Osteoblast (primary cell): Measurements from ENCODE around the gene CLCN3. TPM values are rescaled to one million over a fixed set of nuclear protein-coding genes. Genes with fewer than 3 reads are reported as not detected.

Experiments
- DNase-seq: peaks from one replicate; pipeline ENCODE4 v3.0.0; 2011; ENCODE audit warnings: low spot score, mixed read lengths; ENCODE audit not compliant: insufficient read length; ENCODE audit errors: missing footprints
- H2AFZ ChIP-seq: 2 replicates; pipeline ENCODE4 v1.6.0; 2011; ENCODE audit warnings: mild to moderate bottlenecking, low read length
- H3K27ac ChIP-seq: 2 replicates; pipeline ENCODE4 v1.5.1; 2011; ENCODE audit warnings: mild to moderate bottlenecking, low read depth, low read length, moderate library complexity
- H3K27me3 ChIP-seq: 2 replicates; pipeline ENCODE4 v1.6.0; 2012; ENCODE audit warnings: mild to moderate bottlenecking, control low read depth, inconsistent platforms, low read length, moderate library complexity; ENCODE audit not compliant: insufficient read depth
- H3K36me3 ChIP-seq: 2 replicates; pipeline ENCODE4 v1.5.1; 2011; ENCODE audit warnings: mild to moderate bottlenecking, low read length, control low read depth, moderate library complexity; ENCODE audit not compliant: insufficient read depth
- H3K4me1 ChIP-seq: 2 replicates; pipeline ENCODE4 v1.5.1; 2011; ENCODE audit warnings: mild to moderate bottlenecking, low read length, control low read depth, moderate library complexity; ENCODE audit not compliant: insufficient read depth
- H3K4me2 ChIP-seq: 2 replicates; pipeline ENCODE4 v1.6.0; 2011; ENCODE audit warnings: mild to moderate bottlenecking, low read length; ENCODE audit not compliant: insufficient read depth
- H3K4me3 ChIP-seq: fragments of 200-600 bp; sonication (generic); 3 replicates; pipeline ENCODE4 v1.5.1; 2012; ENCODE audit warnings: mild to moderate bottlenecking, low read length, inconsistent platforms; ENCODE audit not compliant: insufficient read depth
- H3K79me2 ChIP-seq: 2 replicates; pipeline ENCODE4 v1.6.0; 2012; ENCODE audit warnings: mild to moderate bottlenecking, low read length, control low read depth, inconsistent platforms; ENCODE audit not compliant: insufficient read depth
- H3K9me3 ChIP-seq: 2 replicates; pipeline ENCODE4 v1.5.1; 2011; ENCODE audit warnings: low read depth, low read length, control low read depth
- H4K20me1 ChIP-seq: 2 replicates; pipeline ENCODE4 v1.6.0; 2012; ENCODE audit warnings: mild to moderate bottlenecking, low read length, control low read depth; ENCODE audit not compliant: insufficient read depth
- CTCF ChIP-seq: IDR thresholded peaks from 2 replicates; pipeline ENCODE4 v1.5.1; 2011; ENCODE audit warnings: mild to moderate bottlenecking, low read depth, low read length, moderate library complexity; ENCODE audit errors: extremely low read depth
- total RNA-seq: library from RNA; depleted of rRNA; stranded (reverse); fragments of >200 nt; gene quantifications from 2 replicates; pipeline ENCODE4 v1.2.3, GENCODE V29; 2012

The CLCN3 gene
- total RNA-seq, 1 donor: 32.2 TPM

GRCh38 chr4:169626331-169627282 lies 6.2 kb downstream of the CLCN3 start:
- Histone ChIP-seq H3K36me3 (no peaks in the 10 kb centered on the region), H2AFZ (no peak overlapping the region), H3K4me1 (peaks cover 10% of the 10 kb centered on the region), H4K20me1 (peaks cover 16% of the 10 kb centered on the region), H3K4me3 (no peak overlapping the region), H3K27ac (no peak overlapping the region), H3K4me2 (no peak overlapping the region), H3K79me2 (peaks cover 91% of the 10 kb centered on the region), H3K27me3 (no peaks in the 10 kb centered on the region), H3K9me3 (no peaks in the 10 kb centered on the region)
- DNase-seq: no peak
- TF ChIP-seq CTCF: no peak

- no peak overlapping the region for H3K4me2 ChIP-seq
- H3K27me3 ChIP-seq: no peaks in the 10 kb centered on the region
- H3K79me2 ChIP-seq: peaks cover 91% of the 10 kb centered on the region
- no peaks in the 10 kb centered on the region for H3K36me3 ChIP-seq
- H4K20me1 ChIP-seq: peaks cover 16% of the 10 kb centered on the region
- H2AFZ ChIP-seq: no peak overlapping the region
- H3K4me1 ChIP-seq: peaks cover 4% of the 10 kb centered on the region
- H3K4me3 ChIP-seq: no peak overlapping the region
- no peak for TF ChIP-seq CTCF
- no peak overlapping the region for H3K27ac ChIP-seq
- no peaks in the 10 kb centered on the region for H3K9me3 ChIP-seq
- no peak for DNase-seq
Measured at GRCh38 chr4:169627307-169627706, 6.9 kb downstream of the CLCN3 start.

GRCh38 chr4:169628579-169628978 lies 8.2 kb downstream of the CLCN3 start:
- Histone ChIP-seq H3K27me3 (no peaks in the 10 kb centered on the region), H3K4me2 (no peak overlapping the region), H3K4me1 (no peaks in the 10 kb centered on the region), H2AFZ (no peak overlapping the region), H3K4me3 (no peak overlapping the region), H3K79me2 (peaks cover 85% of the 10 kb centered on the region), H3K27ac (no peak overlapping the region), H4K20me1 (peaks cover 15% of the 10 kb centered on the region), H3K36me3 (no peaks in the 10 kb centered on the region), H3K9me3 (no peaks in the 10 kb centered on the region)
- no peak for DNase-seq
- no peak for TF ChIP-seq CTCF

- H3K4me2 ChIP-seq: no peak overlapping the region
- no peak overlapping the region for H3K27ac ChIP-seq
- no peaks in the 10 kb centered on the region for H3K4me1 ChIP-seq
- no peaks in the 10 kb centered on the region for H3K9me3 ChIP-seq
- no peak overlapping the region for H3K4me3 ChIP-seq
- H3K79me2 ChIP-seq: peaks cover 72% of the 10 kb centered on the region
- no peaks in the 10 kb centered on the region for H3K36me3 ChIP-seq
- no peak overlapping the region for H2AFZ ChIP-seq
- H3K27me3 ChIP-seq: no peaks in the 10 kb centered on the region
- peaks cover 13% of the 10 kb centered on the region for H4K20me1 ChIP-seq
- DNase-seq: no peak
- no peak for TF ChIP-seq CTCF
Measured at GRCh38 chr4:169630069-169630468, 9.7 kb downstream of the CLCN3 start.
